CD8-positive, alpha-beta memory T cell (primary cell): ENCODE data around the gene ERCC5. TPM values are rescaled to one million over a fixed set of nuclear protein-coding genes. Genes with fewer than 3 reads are reported as not detected.

Source experiments
- CTCF ChIA-PET: fragments of 350-600 bp; sonication (Branson Sonifier 250); formaldehyde crosslinking; loops from one replicate; lab custom pipeline; 2021; ENCODE audit warnings: antibody characterized with exemption; lab: Charles Lee
- POLR2A ChIA-PET: fragments of 350-600 bp; sonication (Branson Sonifier 250); formaldehyde crosslinking; loops from one replicate; lab custom pipeline; 2021; ENCODE audit warnings: antibody characterized with exemption; lab: Charles Lee
- DNase-seq, 5 donors: peaks; one replicate each; pipeline versions ENCODE4 v3.0.0 to v3.0.0-alpha.2; 2020 to 2022; ENCODE audit warnings: mixed read lengths in 1 of 5
- H3K27ac ChIP-seq: one replicate; pipeline ENCODE4 v1.7.0; 2013; ENCODE audit warnings: low read depth, mild to moderate bottlenecking, low read length, moderate library complexity
- H3K27me3 ChIP-seq: 2 replicates; pipeline ENCODE4 v1.7.0; 2013; ENCODE audit warnings: low read length, mild to moderate bottlenecking; ENCODE audit not compliant: insufficient read depth, poor library complexity, severe bottlenecking
- H3K36me3 ChIP-seq: 2 replicates; pipeline ENCODE4 v1.7.0; 2013; ENCODE audit warnings: mild to moderate bottlenecking, low read length, moderate library complexity; ENCODE audit not compliant: insufficient read depth
- H3K4me1 ChIP-seq: 2 replicates; pipeline ENCODE4 v1.7.0; 2013; ENCODE audit warnings: mild to moderate bottlenecking, low read length, moderate library complexity; ENCODE audit not compliant: insufficient read depth
- H3K4me3 ChIP-seq: 2 replicates; pipeline ENCODE4 v1.7.0; 2013; ENCODE audit warnings: mild to moderate bottlenecking, low read length
- H3K9me3 ChIP-seq: 2 replicates; pipeline ENCODE4 v1.7.0; 2013; ENCODE audit warnings: mild to moderate bottlenecking, low read length
- H3K27ac Mint-ChIP-seq, 8 donors: one replicate each; pipeline ENCODE4 v1.8.0; 2020 to 2021; ENCODE audit warnings: mixed read lengths in 8 of 8, mild to moderate bottlenecking in 6 of 8, inconsistent platforms in 3 of 8, moderate library complexity in 3 of 8
- H3K27me3 Mint-ChIP-seq, 2 donors: one replicate each; pipeline ENCODE4 v1.8.0; 2020 to 2021; ENCODE audit warnings: mixed read lengths in 2 of 2, mild to moderate bottlenecking in 1 of 2, moderate library complexity in 1 of 2
- H3K36me3 Mint-ChIP-seq, 3 donors: one replicate each; pipeline ENCODE4 v1.8.0; 2020 to 2021; ENCODE audit warnings: mixed read lengths in 3 of 3, inconsistent platforms in 1 of 3, mild to moderate bottlenecking in 1 of 3
- H3K4me1 Mint-ChIP-seq, 3 donors: one replicate each; pipeline ENCODE4 v1.8.0; 2020 to 2021; ENCODE audit warnings: mixed read lengths in 3 of 3, inconsistent platforms in 1 of 3, mild to moderate bottlenecking in 1 of 3
- H3K4me3 Mint-ChIP-seq, 7 donors: one replicate each; pipeline ENCODE4 v1.8.0; 2020 to 2021; ENCODE audit warnings: mixed read lengths in 7 of 7, mild to moderate bottlenecking in 6 of 7, moderate library complexity in 4 of 7, inconsistent platforms in 2 of 7
- H3K9me3 Mint-ChIP-seq, 5 donors: one replicate each; pipeline ENCODE4 v1.8.0; 2020 to 2022; ENCODE audit warnings: mixed read lengths in 5 of 5, mild to moderate bottlenecking in 3 of 5, moderate library complexity in 2 of 5, inconsistent platforms in 1 of 5
- polyA plus RNA-seq: library from polyadenylated mRNA; unstranded; fragments of 300-500 nt; fragmentation: Illumina TruSeq; gene quantifications from one replicate; pipeline ENCODE4 v1.2.3, GENCODE V29; 2021
- total RNA-seq, 2 experiments: library from RNA; stranded (reverse); gene quantifications; one replicate each; pipeline ENCODE4 v1.2.3, GENCODE V29; 2021

The ERCC5 gene
- total and polyA plus RNA-seq, 3 experiments from 2014 or later: 48.0 to 60.3 (median 48.8) TPM

DNA sequence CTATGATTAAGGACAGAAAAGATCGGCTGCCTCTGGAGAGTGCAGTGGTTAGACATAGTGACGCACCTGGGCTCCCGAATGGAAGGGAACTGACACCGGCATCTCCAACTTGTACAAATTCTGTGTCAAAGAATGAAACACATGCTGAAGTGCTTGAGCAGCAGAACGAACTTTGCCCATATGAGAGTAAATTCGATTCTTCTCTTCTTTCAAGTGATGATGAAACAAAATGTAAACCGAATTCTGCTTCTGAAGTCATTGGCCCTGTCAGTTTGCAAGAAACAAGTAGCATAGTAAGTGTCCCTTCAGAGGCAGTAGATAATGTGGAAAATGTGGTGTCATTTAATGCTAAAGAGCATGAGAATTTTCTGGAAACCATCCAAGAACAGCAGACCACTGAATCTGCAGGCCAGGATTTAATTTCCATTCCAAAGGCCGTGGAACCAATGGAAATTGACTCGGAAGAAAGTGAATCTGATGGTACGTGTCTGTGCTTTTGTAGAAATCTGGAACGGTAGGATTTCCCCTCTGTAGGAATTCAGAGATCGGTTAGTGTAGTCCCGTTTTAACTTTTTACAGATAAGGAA, 16.9 kb downstream of the ERCC5 start:
- no peaks in the 10 kb centered on the region for H3K27me3 Mint-ChIP-seq
- POLR2A ChIA-PET: no interaction called here
- Histone ChIP-seq H3K4me1 (no peaks in the 10 kb centered on the region), H3K27ac (no peak overlapping the region), H3K4me3 (no peak overlapping the region), H3K9me3 (no peaks in the 10 kb centered on the region), H3K27me3 (no peaks in the 10 kb centered on the region), H3K36me3 (peaks cover 77% of the 10 kb centered on the region)
- no peak for DNase-seq
- H3K36me3 Mint-ChIP-seq: peaks cover 13 to 96% (median 46%) of the 10 kb centered on the region in 3 donors
- CTCF ChIA-PET: interaction anchor here (1.7 kb wide), 1 partner anchor 8 kb away, joined by 7 read pairs; no protein-coding TSS in a partner anchor
- H3K9me3 Mint-ChIP-seq: no peaks in the 10 kb centered on the region
- peak overlapping the region in 4 of 8 donors; percentile 9 to 72 (median 42) for H3K27ac Mint-ChIP-seq
- H3K4me1 Mint-ChIP-seq: peaks cover 43 to 53% (median 52%) of the 10 kb centered on the region in 3 donors
- H3K4me3 Mint-ChIP-seq: no peak overlapping the region

DNA sequence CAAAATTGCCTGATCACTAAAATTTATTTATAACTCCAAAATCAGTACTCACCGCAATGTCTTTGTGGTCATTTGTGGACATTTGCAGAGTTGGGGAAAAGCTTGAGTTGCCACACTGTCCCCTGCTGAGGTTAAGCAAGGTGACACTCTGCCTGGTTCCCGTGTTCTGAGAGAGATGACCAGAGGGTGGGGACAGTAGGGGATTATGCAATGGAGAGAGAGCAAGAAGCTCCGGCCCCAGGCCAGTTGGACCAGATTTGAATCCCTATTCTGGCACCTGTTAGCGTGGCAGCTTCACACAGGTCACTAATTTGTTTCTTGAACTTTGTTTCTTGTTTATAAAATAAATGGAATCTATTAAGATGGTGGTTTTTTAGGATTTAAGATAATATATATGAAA, 17.8 kb downstream of the ERCC5 start:
- DNase-seq: no peak
- Histone ChIP-seq H3K9me3 (no peaks in the 10 kb centered on the region), H3K36me3 (peaks cover 78% of the 10 kb centered on the region), H3K27ac (no peak overlapping the region), H3K4me3 (no peak overlapping the region), H3K27me3 (no peaks in the 10 kb centered on the region), H3K4me1 (no peaks in the 10 kb centered on the region)
- no peaks in the 10 kb centered on the region for H3K27me3 Mint-ChIP-seq
- no peaks in the 10 kb centered on the region for H3K9me3 Mint-ChIP-seq
- ChIA-PET CTCF (no interaction called here), POLR2A (no interaction called here)
- H3K4me3 Mint-ChIP-seq: no peak overlapping the region
- peaks cover 13 to 94% (median 44%) of the 10 kb centered on the region in 3 donors for H3K36me3 Mint-ChIP-seq
- H3K27ac Mint-ChIP-seq: no peak overlapping the region
- peaks cover 43 to 51% (median 50%) of the 10 kb centered on the region in 3 donors for H3K4me1 Mint-ChIP-seq

DNA sequence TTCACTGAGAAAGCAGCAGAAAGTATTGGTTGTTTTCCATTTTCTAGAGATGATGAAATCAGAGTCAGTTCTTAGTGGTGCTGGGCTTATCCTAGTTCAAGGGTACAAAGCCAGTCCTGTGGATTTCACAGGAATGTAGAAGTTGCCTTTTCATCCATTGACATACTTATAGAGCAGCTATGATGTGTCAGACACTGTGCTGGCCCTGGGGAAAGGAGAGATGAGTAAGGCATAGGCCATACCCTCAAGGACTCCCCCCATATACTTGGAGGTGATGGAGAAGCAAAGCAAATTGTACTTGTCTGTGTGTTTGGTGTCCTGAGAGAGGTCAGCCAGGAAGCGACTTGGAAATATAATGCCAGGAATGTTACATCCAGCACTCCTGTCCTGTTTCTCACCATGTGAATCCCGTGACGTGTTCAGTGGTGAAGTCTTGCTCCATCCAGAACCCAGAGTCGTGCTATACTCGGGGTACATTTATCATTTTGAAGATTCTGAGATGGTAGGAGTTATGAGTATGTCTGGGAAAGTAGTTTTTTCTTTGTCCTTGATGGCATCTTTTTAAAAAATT, 22.6 kb downstream of the ERCC5 start:
- Histone ChIP-seq H3K27ac (no peak overlapping the region), H3K4me3 (no peak overlapping the region), H3K4me1 (peaks cover 11% of the 10 kb centered on the region), H3K36me3 (peaks cover 56% of the 10 kb centered on the region), H3K9me3 (no peaks in the 10 kb centered on the region), H3K27me3 (no peaks in the 10 kb centered on the region)
- Mint-ChIP-seq H3K4me3 (no peak overlapping the region), H3K27ac (peak overlapping the region in 5 of 8 donors; percentile 12 to 75 (median 46)), H3K36me3 (peaks cover 15 to 88% (median 23%) of the 10 kb centered on the region in 3 donors), H3K27me3 (no peaks in the 10 kb centered on the region), H3K9me3 (no peaks in the 10 kb centered on the region), H3K4me1 (peaks cover 42 to 63% (median 55%) of the 10 kb centered on the region in 3 donors)
- ChIA-PET POLR2A (no interaction called here), CTCF (interaction anchor here (1.0 kb wide), 1 partner anchor 12 kb away, joined by 3 read pairs; no protein-coding TSS in a partner anchor)
- DNase-seq: no peak

DNA sequence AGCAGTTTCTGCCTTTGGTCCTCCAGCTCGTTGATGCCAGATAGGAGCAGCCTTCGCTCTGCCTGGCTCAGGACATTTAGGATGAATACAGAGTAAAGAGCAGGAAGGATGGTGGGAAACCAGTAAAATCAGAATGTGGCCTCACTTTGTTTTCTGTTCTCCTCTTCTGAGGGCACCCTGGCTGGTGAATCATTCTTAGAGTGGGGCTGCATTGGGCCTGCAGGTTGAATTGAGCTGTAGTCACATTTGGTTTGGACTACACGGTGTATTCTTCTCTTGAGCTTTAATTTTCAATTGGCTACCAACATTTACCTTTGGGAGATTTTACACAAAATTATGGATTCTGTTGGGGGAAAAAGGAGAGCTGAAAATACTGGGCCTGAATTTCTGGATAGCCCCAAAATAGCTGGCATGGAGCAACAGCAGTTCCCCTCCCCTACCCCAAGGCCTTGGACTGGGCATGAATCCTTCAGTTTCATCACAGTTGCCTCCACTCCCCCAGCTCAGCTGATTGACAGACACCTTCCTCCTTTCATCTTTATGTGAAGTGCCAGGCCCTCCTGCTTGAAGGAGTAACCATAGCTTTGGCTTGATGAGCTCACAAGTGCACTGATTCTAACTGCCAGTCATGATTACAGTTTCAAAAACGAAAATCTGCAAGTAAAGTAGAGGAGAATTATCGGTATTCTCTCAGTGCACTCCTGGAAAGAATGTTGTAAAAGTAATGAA, 24.3 kb downstream of the ERCC5 start:
- Mint-ChIP-seq H3K4me1 (peaks cover 28 to 49% (median 39%) of the 10 kb centered on the region in 3 donors), H3K27me3 (no peaks in the 10 kb centered on the region), H3K36me3 (peaks cover 19 to 84% (median 19%) of the 10 kb centered on the region in 3 donors), H3K27ac (peak overlapping the region; percentile 61 to 96 (median 84)), H3K4me3 (no peak overlapping the region), H3K9me3 (no peaks in the 10 kb centered on the region)
- peaks cover 11% of the 10 kb centered on the region for H3K4me1 ChIP-seq
- peaks cover 51% of the 10 kb centered on the region for H3K36me3 ChIP-seq
- ChIA-PET POLR2A (no interaction called here), CTCF (interaction anchor here (0.7 to 1.9 kb wide), 15 partner anchors 8 to 314 kb away, joined by 3 to 9 read pairs (median 4); partner anchors contain the start of genes ERCC5 and TPP2)
- no peak overlapping the region for H3K4me3 ChIP-seq
- H3K9me3 ChIP-seq: no peaks in the 10 kb centered on the region
- H3K27ac ChIP-seq: no peak overlapping the region
- DNase-seq: no peak
- no peaks in the 10 kb centered on the region for H3K27me3 ChIP-seq

DNA sequence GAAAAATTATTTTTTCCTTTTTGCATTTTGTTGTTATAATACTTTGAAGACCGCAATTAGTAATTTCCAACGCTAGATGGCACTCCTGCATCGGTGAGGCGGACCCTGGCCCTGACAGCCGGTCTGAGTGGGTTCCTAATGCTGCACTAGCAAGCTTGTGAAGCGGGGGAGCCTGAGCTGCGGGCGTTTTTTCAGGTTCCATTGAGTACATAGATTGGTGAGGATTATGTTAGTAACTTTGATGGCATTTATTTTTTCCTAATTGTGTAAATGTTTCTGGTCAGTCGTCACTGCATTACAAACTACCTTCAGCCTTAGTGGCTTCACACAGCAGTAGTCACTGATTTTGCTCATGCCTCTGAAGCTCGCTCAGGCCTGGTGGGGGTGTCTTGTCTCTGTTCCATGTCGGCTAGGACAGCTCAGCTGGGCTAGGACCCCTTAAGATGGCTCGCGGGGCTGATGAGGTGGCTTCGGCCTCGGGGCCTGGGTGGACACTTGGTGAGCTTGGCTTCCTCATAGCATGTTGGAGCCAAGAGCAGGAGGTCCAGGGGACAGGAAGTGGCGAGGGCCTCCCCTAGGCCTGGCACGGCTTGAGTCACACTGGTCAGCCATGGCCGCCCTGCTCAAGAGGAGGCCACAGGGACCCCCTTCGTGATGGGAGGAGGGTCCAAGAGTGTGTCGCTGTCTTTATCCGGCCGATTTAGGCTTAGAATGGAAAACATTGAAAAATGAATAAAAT, 25.0 kb downstream of the ERCC5 start:
- Mint-ChIP-seq H3K27ac (peak overlapping the region; percentile 61 to 90 (median 84)), H3K4me1 (peaks cover 22 to 45% (median 32%) of the 10 kb centered on the region in 3 donors), H3K9me3 (no peaks in the 10 kb centered on the region), H3K27me3 (no peaks in the 10 kb centered on the region), H3K4me3 (peak overlapping the region in 1 of 7 donors; percentile 60), H3K36me3 (peaks cover 20 to 84% (median 25%) of the 10 kb centered on the region in 3 donors)
- peaks cover 11% of the 10 kb centered on the region for H3K4me1 ChIP-seq
- H3K27ac ChIP-seq: no peak overlapping the region
- no peaks in the 10 kb centered on the region for H3K27me3 ChIP-seq
- H3K36me3 ChIP-seq: peaks cover 44% of the 10 kb centered on the region
- no peaks in the 10 kb centered on the region for H3K9me3 ChIP-seq
- H3K4me3 ChIP-seq: no peak overlapping the region
- ChIA-PET CTCF (interaction anchor here (0.7 to 1.9 kb wide), 16 partner anchors 9 to 315 kb away, joined by 3 to 9 read pairs (median 4); partner anchors contain the start of genes ERCC5 and TPP2), POLR2A (no interaction called here)
- peak; percentile 30 to 59 (median 35) for DNase-seq

DNA sequence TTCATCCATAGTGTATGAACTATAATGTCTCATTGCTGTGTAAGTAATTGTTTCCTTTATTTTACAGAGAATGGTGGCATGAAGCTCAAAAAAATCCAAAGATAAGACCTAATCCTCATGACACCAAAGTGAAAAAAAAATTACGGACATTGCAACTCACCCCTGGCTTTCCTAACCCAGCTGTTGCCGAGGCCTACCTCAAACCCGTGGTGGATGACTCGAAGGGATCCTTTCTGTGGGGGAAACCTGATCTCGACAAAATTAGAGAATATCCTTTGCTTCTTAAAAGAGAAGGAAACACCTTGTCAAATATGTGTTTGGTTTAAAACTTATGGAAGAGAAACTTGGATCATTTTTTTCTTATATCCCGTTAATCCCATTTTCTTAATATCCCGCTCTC, 26.3 kb downstream of the ERCC5 start:
- Histone ChIP-seq H3K4me1 (peaks cover 11% of the 10 kb centered on the region), H3K27ac (no peak overlapping the region), H3K9me3 (no peaks in the 10 kb centered on the region), H3K27me3 (no peaks in the 10 kb centered on the region), H3K36me3 (peaks cover 31% of the 10 kb centered on the region), H3K4me3 (no peak overlapping the region)
- Mint-ChIP-seq H3K4me1 (peaks cover 21 to 42% (median 31%) of the 10 kb centered on the region in 3 donors), H3K27me3 (no peaks in the 10 kb centered on the region), H3K36me3 (peaks cover 22 to 84% (median 28%) of the 10 kb centered on the region in 3 donors), H3K27ac (peak overlapping the region in 7 of 8 donors; percentile 14 to 88 (median 57)), H3K9me3 (no peaks in the 10 kb centered on the region), H3K4me3 (no peak overlapping the region)
- no peak for DNase-seq
- POLR2A ChIA-PET: no interaction called here
- CTCF ChIA-PET: interaction anchor here (0.9 to 2.0 kb wide), 3 partner anchors 9 to 250 kb away, joined by 3 to 5 read pairs (median 3); no protein-coding TSS in a partner anchor

DNA sequence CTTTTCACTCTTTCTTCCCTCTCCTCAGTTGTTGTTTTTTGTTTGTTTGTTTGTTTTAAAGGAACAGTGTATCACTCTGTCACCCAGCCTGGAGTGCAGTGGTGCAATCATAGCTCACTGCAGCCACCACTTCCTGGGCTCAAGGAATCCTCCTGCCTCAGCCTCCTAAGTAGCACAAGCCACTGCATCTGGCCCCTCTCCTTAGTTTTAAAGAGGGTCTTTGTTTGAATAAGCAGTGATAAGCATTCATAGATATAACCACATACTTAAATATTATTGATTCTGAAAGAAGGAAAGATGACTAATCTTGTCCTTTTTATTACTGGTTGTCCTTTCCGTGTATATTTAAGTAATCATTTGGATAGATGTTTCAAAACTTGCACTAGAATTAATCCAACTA, 26.7 kb downstream of the ERCC5 start:
- POLR2A ChIA-PET: no interaction called here
- H3K4me1 ChIP-seq: peaks cover 11% of the 10 kb centered on the region
- H3K9me3 ChIP-seq: no peaks in the 10 kb centered on the region
- DNase-seq: no peak
- no peaks in the 10 kb centered on the region for H3K27me3 ChIP-seq
- H3K36me3 ChIP-seq: peaks cover 27% of the 10 kb centered on the region
- Mint-ChIP-seq H3K36me3 (peaks cover 20 to 84% (median 25%) of the 10 kb centered on the region in 3 donors), H3K4me3 (no peak overlapping the region), H3K27me3 (no peaks in the 10 kb centered on the region), H3K27ac (peak overlapping the region in 6 of 8 donors; percentile 14 to 88 (median 61)), H3K9me3 (no peaks in the 10 kb centered on the region), H3K4me1 (peaks cover 17 to 38% (median 31%) of the 10 kb centered on the region in 3 donors)
- no peak overlapping the region for H3K27ac ChIP-seq
- H3K4me3 ChIP-seq: no peak overlapping the region
- CTCF ChIA-PET: interaction anchor here (0.9 to 2.0 kb wide), 3 partner anchors 9 to 251 kb away, joined by 3 to 5 read pairs (median 3); no protein-coding TSS in a partner anchor
